ENCODE measurements around the gene UBASH3B.

DNA sequence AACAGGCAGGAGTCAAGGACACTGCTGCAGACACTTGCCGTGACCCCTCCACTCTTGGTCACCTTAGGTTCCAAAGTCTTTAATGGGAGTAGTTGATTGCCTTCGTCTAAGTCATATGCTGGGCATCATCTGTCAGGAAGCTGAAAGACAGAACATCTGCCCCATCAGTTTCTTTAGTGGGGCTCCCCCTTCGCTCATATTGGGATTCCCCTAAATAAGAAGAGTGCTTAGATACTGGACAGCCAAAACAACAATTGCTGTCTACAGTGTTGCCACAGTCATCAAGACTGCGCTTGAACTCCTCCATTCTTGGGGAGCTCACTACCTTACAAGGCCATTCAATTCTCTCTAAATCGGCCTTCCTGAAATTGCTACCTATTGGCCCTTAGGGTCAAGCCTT lies 58.5 kb downstream of the UBASH3B start:
- TF ChIP-seq, protein P1, sequence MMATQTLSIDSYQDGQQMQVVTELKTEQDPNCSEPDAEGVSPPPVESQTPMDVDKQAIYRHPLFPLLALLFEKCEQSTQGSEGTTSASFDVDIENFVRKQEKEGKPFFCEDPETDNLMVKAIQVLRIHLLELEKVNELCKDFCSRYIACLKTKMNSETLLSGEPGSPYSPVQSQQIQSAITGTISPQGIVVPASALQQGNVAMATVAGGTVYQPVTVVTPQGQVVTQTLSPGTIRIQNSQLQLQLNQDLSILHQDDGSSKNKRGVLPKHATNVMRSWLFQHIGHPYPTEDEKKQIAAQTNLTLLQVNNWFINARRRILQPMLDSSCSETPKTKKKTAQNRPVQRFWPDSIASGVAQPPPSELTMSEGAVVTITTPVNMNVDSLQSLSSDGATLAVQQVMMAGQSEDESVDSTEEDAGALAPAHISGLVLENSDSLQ (IDR thresholded peaks at IDR 0.05): no peak
- TF ChIP-seq HDGF (IDR thresholded peaks at IDR 0.05; ENCODE audit: borderline replicate concordance): no peak
- no peak for TF ChIP-seq FOXM1 (IDR thresholded peaks at IDR 0.05; ENCODE audit: borderline replicate concordance)
- no peak for TF ChIP-seq FOXK2 (IDR thresholded peaks at IDR 0.05)
- TF ChIP-seq SP1 (IDR thresholded peaks at IDR 0.05): no peak
- no peak for TF ChIP-seq ZNF384 (IDR thresholded peaks at IDR 0.05)
- TF ChIP-seq BHLHE40 (IDR thresholded peaks at IDR 0.05; ENCODE audit: borderline replicate concordance): no peak

Measured in HEK293T (cell line).